HepG2 (cell line): ENCODE results near the gene LRRC43. TPM values are rescaled to one million over a fixed set of nuclear protein-coding genes. Genes with fewer than 3 reads are reported as not detected.
A peak's percentile ranks its signal among the peaks of the same experiment; 100 is the strongest.
"Not testable (repeated sequence)": the region's sequence is repeated elsewhere in the genome, so short reads cannot be mapped to it uniquely, and the experiment has no call there.

ENCODE experiments used
- ATAC-seq: fragments of 200-7000 bp; cut with Tn5 transposase; 3 replicates; pipeline ENCODE4 v1.9.1; 2020; ENCODE audit warnings: mild to moderate bottlenecking, moderate library complexity
- BruUV-seq: library from RNA; stranded (reverse); fragments of 400-500 nt; replicated peaks from 2 replicates; lab custom pipeline; 2021; lab: Mats Ljungman, UMichigan
- CTCF ChIA-PET: fragments of 300-600 bp; formaldehyde crosslinking; extraction: SDS; loops from one replicate; lab custom pipeline; 2021; ENCODE audit warnings: low total read pairs, inconsistent platforms, low intra/inter-chr PET ratio; lab: Yijun Ruan, JAX
- POLR2A ChIA-PET: fragments of 350-600 bp; sonication (Branson Sonifier 250); formaldehyde crosslinking; loops from one replicate; lab custom pipeline; 2020; ENCODE audit warnings: antibody characterized with exemption, inconsistent platforms; lab: Yijun Ruan, JAX
- DNase-seq: peaks from one replicate; pipeline ENCODE4 v3.0.0-alpha.2; 2015; ENCODE audit warnings: low spot score
- FAIRE-seq: peaks from 3 replicates; lab custom pipeline; 2011; peaks lifted over from hg19 to GRCh38; lab: Jason Lieb, UNC
- H2AFZ ChIP-seq: one replicate; pipeline ENCODE4 v1.6.1; 2011; ENCODE audit warnings: low read length, inconsistent platforms
- H3K27ac ChIP-seq: fragments of 300-600 bp; 3 replicates; pipeline ENCODE4 v1.8.0; 2011; ENCODE audit warnings: mixed run types, mild to moderate bottlenecking, mixed read lengths, low read length, inconsistent platforms; ENCODE audit not compliant: insufficient read depth; ENCODE audit errors: extremely low read length
- H3K27me3 ChIP-seq, 2 experiments: fragments of 200-600 bp in 1 of 2; 2 replicates in 1 of 2; 3 replicates in 1 of 2; pipeline versions ENCODE4 v1.6.0 to v1.8.0; 2011; ENCODE audit warnings: low read length in 2 of 2, mild to moderate bottlenecking in 2 of 2, moderate library complexity in 2 of 2, inconsistent platforms in 1 of 2; ENCODE audit not compliant: insufficient read depth in 2 of 2, control insufficient read depth in 1 of 2
- H3K36me3 ChIP-seq, 2 experiments: fragments of 200-600 bp in 1 of 2; replicated peaks in 1 of 2; 2 replicates in 1 of 2; 3 replicates in 1 of 2; pipeline versions ENCODE4 v1.5.1 to v1.8.0; 2011; ENCODE audit warnings: low read length in 2 of 2, inconsistent platforms in 1 of 2; ENCODE audit not compliant: insufficient read depth in 2 of 2, control insufficient read depth in 1 of 2
- H3K4me1 ChIP-seq: 2 replicates; pipeline ENCODE4 v1.5.1; 2012; ENCODE audit warnings: low read length, inconsistent platforms; ENCODE audit not compliant: insufficient read depth
- H3K4me2 ChIP-seq: 2 replicates; pipeline ENCODE4 v1.6.0; 2011; ENCODE audit warnings: low read depth, low read length, inconsistent platforms
- H3K4me3 ChIP-seq, 3 experiments: fragments of 200-600 bp in 1 of 3; sonication (generic), shearing (Covaris generic) in 1 of 3; replicated peaks in 1 of 3; 2 replicates each; pipeline ENCODE4 v1.5.1; 2011 to 2016; ENCODE audit warnings: low read length in 3 of 3, inconsistent platforms in 2 of 3, low read depth in 2 of 3, mild to moderate bottlenecking in 2 of 3, control low read depth in 1 of 3, mixed read lengths in 1 of 3; ENCODE audit not compliant: insufficient read depth in 1 of 3
- H3K79me2 ChIP-seq: one replicate; pipeline ENCODE4 v1.6.1; 2011; ENCODE audit warnings: low read length, inconsistent platforms; ENCODE audit not compliant: insufficient read depth
- H3K9ac ChIP-seq: 2 replicates; pipeline ENCODE4 v1.6.0; 2011; ENCODE audit warnings: mild to moderate bottlenecking, low read depth, low read length, inconsistent platforms; ENCODE audit not compliant: insufficient read depth
- H3K9me3 ChIP-seq: 2 replicates; pipeline ENCODE4 v1.5.1; 2012; ENCODE audit warnings: mild to moderate bottlenecking, low read length
- H4K20me1 ChIP-seq: 2 replicates; pipeline ENCODE4 v1.6.0; 2011; ENCODE audit warnings: inconsistent platforms, mild to moderate bottlenecking, low read length, moderate library complexity; ENCODE audit not compliant: insufficient read depth
- ATF1 ChIP-seq: IDR thresholded peaks from 2 replicates; pipeline ENCODE4 v1.6.1; 2016; ENCODE audit warnings: mild to moderate bottlenecking, control low read depth
- EZH2 ChIP-seq: conservative IDR thresholded peaks from 2 replicates; pipeline ENCODE4 v1.6.1; 2012; ENCODE audit warnings: mild to moderate bottlenecking, low read depth, low read length, moderate library complexity
- FOXK1 ChIP-seq: sonication (generic); formaldehyde crosslinking; IDR thresholded peaks from 2 replicates; pipeline ENCODE4 v1.4.0; 2020; ENCODE audit warnings: low read depth, missing genetic modification reagents, borderline replicate concordance
- KDM2A ChIP-seq: sonication (generic); formaldehyde crosslinking; IDR thresholded peaks from 2 replicates; pipeline ENCODE4 v1.4.0; 2020; ENCODE audit warnings: low read depth, missing genetic modification reagents, borderline replicate concordance
- NKX3-1 ChIP-seq: sonication (generic); formaldehyde crosslinking; IDR thresholded peaks from 2 replicates; pipeline ENCODE4 v1.5.0; 2020; ENCODE audit warnings: missing genetic modification reagents
- NR3C1 ChIP-seq: sonication (generic); formaldehyde crosslinking; IDR thresholded peaks from 2 replicates; pipeline ENCODE4 v1.4.0; 2020; ENCODE audit warnings: missing genetic modification reagents
- ZKSCAN5 ChIP-seq: sonication (generic); formaldehyde crosslinking; IDR thresholded peaks from 2 replicates; pipeline ENCODE4 v1.5.1; 2020; ENCODE audit warnings: mild to moderate bottlenecking, missing genetic modification reagents
- ZNF331 ChIP-seq: sonication (generic); formaldehyde crosslinking; IDR thresholded peaks from 2 replicates; pipeline ENCODE4 v1.4.0; 2020; ENCODE audit warnings: missing genetic modification reagents
- ZNF543 ChIP-seq: sonication (generic); formaldehyde crosslinking; IDR thresholded peaks from 2 replicates; pipeline ENCODE4 v1.4.0; 2020; ENCODE audit warnings: mild to moderate bottlenecking, missing genetic modification reagents
- ZNF546 ChIP-seq: sonication (generic); formaldehyde crosslinking; conservative IDR thresholded peaks from 2 replicates; pipeline ENCODE4 v1.8.1; 2023; ENCODE audit warnings: mild to moderate bottlenecking, missing genetic modification reagents
- ZNF563 ChIP-seq: sonication (generic); formaldehyde crosslinking; IDR thresholded peaks from 2 replicates; pipeline ENCODE4 v1.8.0; 2022; ENCODE audit warnings: mild to moderate bottlenecking, moderate library complexity, missing genetic modification reagents
- ZNF7 ChIP-seq: IDR thresholded peaks from 2 replicates; pipeline ENCODE4 v1.6.1; 2016; ENCODE audit warnings: missing biosample characterization, missing genetic modification reagents
- WGBS: methylation state at CpG from one replicate; pipeline ENCODE4 v1.1.6; 2017; ENCODE audit warnings: low lambda C conversion rate; 5-methylcytosine and 5-hydroxymethylcytosine counted together
- in situ Hi-C: cut with HindIII; loops from 2 replicates; pipeline ENCODE4 v1.10.0; 2017; ENCODE audit warnings: low pct_unique_long_range_greater_than_20kb; ENCODE audit not compliant: extremely low pct_ligation_motif_present
- intact Hi-C: fragments of 100-400 bp; cut with micrococcal nuclease; formaldehyde crosslinking; loops from one replicate; pipeline ENCODE4 v1.10.0; 2022; ENCODE audit not compliant: unreplicated experiment
- polyA plus RNA-seq, 8 experiments: library from polyadenylated mRNA; depleted of rRNA in 3 of 8; stranded (reverse) in 7 of 8; unstranded in 1 of 8; fragments of >200 nt; fragmentation: Illumina TruSeq in 4 of 8; extraction: Trizol in 4 of 8; gene quantifications; 2 replicates each; pipeline versions ENCODE4 v1.2.1 to v1.2.3, GENCODE V29; 2011 to 2016; ENCODE audit warnings: low read depth in 4 of 8, missing spikeins in 1 of 8, mixed read lengths in 1 of 8; ENCODE audit not compliant: insufficient read depth in 1 of 8
- total RNA-seq, 5 experiments: library from RNA; depleted of rRNA; stranded (reverse); fragments of >200 nt; fragmentation: Illumina TruSeq; extraction: Trizol; gene quantifications; 2 replicates each; pipeline ENCODE4 v1.2.3, GENCODE V29; 2016; ENCODE audit warnings: low read depth in 1 of 5
- TF ChIP-seq, protein P1 (sequence below): sonication (generic); formaldehyde crosslinking; IDR thresholded peaks from 2 replicates; pipeline ENCODE4 v1.4.0; 2020; ENCODE audit warnings: missing genetic modification reagents
- TF ChIP-seq, protein P2 (sequence below): sonication (generic); formaldehyde crosslinking; IDR thresholded peaks from 2 replicates; pipeline ENCODE4 v1.4.0; 2020; ENCODE audit warnings: missing genetic modification reagents, borderline replicate concordance

The LRRC43 gene
- total and polyA plus RNA-seq, 2 of the 13 experiments (the other 11 are each of a cell fraction or from before 2014, with no cell fraction given), result not detected

DNA sequence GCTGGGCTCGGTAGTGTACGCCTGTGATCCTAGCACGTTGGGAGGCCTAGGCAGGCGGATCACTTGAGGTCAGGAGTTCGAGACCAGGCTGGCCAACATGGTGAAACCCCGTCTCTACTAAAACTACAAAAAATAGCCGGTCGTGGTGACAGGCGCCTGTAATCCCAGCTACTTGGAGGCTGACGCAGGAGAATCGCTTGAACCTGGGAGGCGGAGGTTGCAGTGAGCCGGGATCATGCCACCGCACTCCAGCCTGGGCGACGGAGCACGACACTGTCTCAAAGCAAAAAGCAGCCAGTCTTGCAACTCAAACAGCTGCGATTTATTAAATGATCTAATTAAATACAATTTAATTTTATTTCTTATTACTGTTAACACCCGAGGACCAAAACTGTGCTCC lies 19.9 kb downstream of the LRRC43 start:
- CTCF ChIA-PET, H3K27ac ChIP-seq, H2AFZ ChIP-seq, BruUV-seq, H3K9ac ChIP-seq, ATAC-seq, H3K79me2 ChIP-seq, H4K20me1 ChIP-seq, H3K9me3 ChIP-seq, intact Hi-C loops, DNase-seq, FAIRE-seq, H3K36me3 ChIP-seq, in situ Hi-C loops: not testable (repeated sequence)
- 44% methylated on average over 19 of the region's 19 CpGs for WGBS
- peaks cover 45% of the 10 kb centered on the region for H3K4me1 ChIP-seq
- H3K27me3 ChIP-seq, result peaks cover 6 to 64% of the 10 kb centered on the region in 2 experiments
- TF ChIP-seq KDM2A (CRISPR knock-in tag) (0 out of 2 replicates have a peak, but pooled peaks have one; percentile 0), NKX3-1 (0 out of 2 replicates have a peak, but pooled peaks have one; percentile 13)
- H3K4me3 ChIP-seq, result peak overlapping the region; percentile 37 to 76 (median 49)
- POLR2A ChIA-PET, result interaction anchor here (1.3 kb wide), 1 partner anchor 23 kb away, joined by 6 read pairs; the partner anchor contains the start of gene DIABLO
- peak overlapping the region; percentile 96 for H3K4me2 ChIP-seq

DNA sequence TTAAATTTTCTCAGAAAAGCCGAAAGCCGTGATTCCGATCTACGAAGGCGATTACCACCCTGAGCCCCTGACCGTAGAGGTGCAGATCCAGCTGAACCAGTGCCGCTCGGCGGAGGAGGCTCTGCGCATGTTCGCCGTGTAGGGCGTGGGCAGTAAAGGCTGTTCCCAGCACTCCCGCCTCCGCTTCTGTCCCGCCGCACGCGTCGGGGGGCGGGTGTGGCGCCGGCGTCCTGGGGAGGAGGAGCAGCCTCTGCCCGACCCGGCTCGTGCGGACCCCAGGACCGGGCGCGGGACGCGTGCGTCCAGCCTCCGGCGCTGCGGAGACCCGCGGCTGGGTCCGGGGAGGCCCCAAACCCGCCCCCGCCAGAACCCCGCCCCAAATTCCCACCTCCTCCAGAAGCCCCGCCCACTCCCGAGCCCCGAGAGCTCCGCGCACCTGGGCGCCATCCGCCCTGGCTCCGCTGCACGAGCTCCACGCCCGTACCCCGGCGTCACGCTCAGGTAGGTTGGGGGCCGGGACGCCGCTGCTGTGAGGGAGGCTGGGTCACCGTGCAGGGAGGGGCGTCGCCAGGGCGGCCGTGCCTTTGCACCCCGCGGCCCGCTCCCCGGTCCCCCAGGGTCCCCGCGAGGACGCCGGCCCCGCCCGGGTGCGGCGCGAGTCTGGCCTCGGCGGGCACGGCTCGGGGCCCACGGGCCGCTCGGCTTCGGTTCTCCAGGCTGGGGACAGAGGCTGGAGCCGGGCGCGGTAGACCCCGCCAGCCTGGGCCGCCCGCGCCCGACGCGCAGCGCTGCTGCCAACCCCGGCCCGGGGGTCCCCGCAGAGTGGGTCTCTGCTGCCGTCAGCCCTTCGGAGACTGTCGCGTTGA lies 20.6 kb downstream of the LRRC43 start, which contains the start of gene B3GNT4:
Gene B3GNT4 (plus strand): TSS at position 409 of the 866 bp plus-strand sequence. CDS start 910 bp downstream, outside the sequence.
- H3K27me3 ChIP-seq, result peaks cover 6 to 61% of the 10 kb centered on the region in 2 experiments
- FAIRE-seq (no peak), ATAC-seq (peak; percentile 33), DNase-seq (no peak)
- H4K20me1 ChIP-seq, result 0 out of 2 replicates have a peak, but pooled peaks cover 2% of the 10 kb centered on the region
- H3K4me2 ChIP-seq, result peak within 1 kb of the TSS; percentile 96
- H2AFZ ChIP-seq, result no peak within 1 kb of the TSS
- peaks cover 38% of the 10 kb centered on the region for H3K4me1 ChIP-seq
- WGBS, result 20% methylated on average over 1 of the region's 104 CpGs
- H3K36me3 ChIP-seq, result peaks cover 6 to 14% of the 10 kb centered on the region in 2 experiments
- H3K79me2 ChIP-seq, result no peaks in the 10 kb centered on the region
- no peaks in the 10 kb centered on the region for H3K9me3 ChIP-seq
- POLR2A ChIA-PET, result interaction anchor here (1.3 kb wide), 1 partner anchor 22 kb away, joined by 6 read pairs; the partner anchor contains the start of gene DIABLO
- intact Hi-C loops (no loop called here), in situ Hi-C loops (no loop called here)
- CTCF ChIA-PET, result no interaction called here
- H3K4me3 ChIP-seq, result peak within 1 kb of the TSS; percentile 37 to 76 (median 49)
- H3K9ac ChIP-seq, result no peak within 1 kb of the TSS
- BruUV-seq, result no TSS peak
- no peak within 1 kb of the TSS for H3K27ac ChIP-seq
- TF ChIP-seq EZH2 (peak; percentile 59), ZNF546 (CRISPR knock-in tag) (peak; percentile 41; the same call in 1 of the 2 replicates), ZNF563 (0 out of 2 replicates have a peak, but pooled peaks have one; percentile 42), FOXK1 (no peak), ZNF543 (CRISPR knock-in tag) (no peak), ATF1 (CRISPR knock-in tag) (no peak), ZKSCAN5 (CRISPR knock-in tag) (no peak), ZNF7 (CRISPR knock-in tag) (no peak), ZNF331 (CRISPR knock-in tag) (0 out of 2 replicates have a peak, but pooled peaks have one; percentile 21), NR3C1 (CRISPR knock-in tag) (no peak)
- TF ChIP-seq, protein P1, sequence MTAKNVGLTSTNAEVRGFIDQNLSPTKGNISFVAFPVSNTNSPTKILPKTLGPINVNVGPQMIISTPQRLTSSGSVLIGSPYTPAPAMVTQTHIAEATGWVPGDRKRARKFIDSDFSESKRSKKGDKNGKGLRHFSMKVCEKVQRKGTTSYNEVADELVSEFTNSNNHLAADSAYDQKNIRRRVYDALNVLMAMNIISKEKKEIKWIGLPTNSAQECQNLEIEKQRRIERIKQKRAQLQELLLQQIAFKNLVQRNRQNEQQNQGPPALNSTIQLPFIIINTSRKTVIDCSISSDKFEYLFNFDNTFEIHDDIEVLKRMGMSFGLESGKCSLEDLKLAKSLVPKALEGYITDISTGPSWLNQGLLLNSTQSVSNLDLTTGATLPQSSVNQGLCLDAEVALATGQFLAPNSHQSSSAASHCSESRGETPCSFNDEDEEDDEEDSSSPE (CRISPR knock-in tag), result peak; percentile 61
- TF ChIP-seq, protein P2, sequence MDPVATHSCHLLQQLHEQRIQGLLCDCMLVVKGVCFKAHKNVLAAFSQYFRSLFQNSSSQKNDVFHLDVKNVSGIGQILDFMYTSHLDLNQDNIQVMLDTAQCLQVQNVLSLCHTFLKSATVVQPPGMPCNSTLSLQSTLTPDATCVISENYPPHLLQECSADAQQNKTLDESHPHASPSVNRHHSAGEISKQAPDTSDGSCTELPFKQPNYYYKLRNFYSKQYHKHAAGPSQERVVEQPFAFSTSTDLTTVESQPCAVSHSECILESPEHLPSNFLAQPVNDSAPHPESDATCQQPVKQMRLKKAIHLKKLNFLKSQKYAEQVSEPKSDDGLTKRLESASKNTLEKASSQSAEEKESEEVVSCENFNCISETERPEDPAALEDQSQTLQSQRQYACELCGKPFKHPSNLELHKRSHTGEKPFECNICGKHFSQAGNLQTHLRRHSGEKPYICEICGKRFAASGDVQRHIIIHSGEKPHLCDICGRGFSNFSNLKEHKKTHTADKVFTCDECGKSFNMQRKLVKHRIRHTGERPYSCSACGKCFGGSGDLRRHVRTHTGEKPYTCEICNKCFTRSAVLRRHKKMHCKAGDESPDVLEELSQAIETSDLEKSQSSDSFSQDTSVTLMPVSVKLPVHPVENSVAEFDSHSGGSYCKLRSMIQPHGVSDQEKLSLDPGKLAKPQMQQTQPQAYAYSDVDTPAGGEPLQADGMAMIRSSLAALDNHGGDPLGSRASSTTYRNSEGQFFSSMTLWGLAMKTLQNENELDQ (CRISPR knock-in tag), result no peak
